ENCODE data around the gene GPLD1. TPM values are rescaled to one million over a fixed set of nuclear protein-coding genes. Genes with fewer than 3 reads are reported as not detected.
"Not testable (repeated sequence)": the region's sequence is repeated elsewhere in the genome, so short reads cannot be mapped to it uniquely, and the experiment has no call there.

Gene GPLD1
- total RNA-seq, 1 experiment from 2014 or later: 10.1 TPM

DNA sequence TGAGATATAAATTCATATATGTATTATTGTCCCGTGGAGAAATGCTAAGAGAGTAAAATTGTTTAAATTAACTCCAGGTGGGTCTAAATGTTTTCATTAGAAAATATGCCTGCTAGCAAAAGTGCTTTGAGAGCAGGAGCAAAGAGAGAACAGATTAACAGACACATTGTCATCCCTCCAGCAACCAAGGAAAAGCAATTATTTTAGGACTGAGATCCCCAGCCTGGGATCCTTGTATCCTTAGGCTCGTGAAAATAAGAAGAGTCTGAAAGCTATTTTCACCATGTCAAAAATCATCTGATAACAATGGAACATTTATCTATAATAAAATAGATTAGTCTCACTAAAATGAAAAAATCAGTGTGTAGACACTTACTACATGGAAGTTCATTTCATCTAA is 98.2 kb downstream of the GPLD1 start:
- H3K9me3 ChIP-seq: no peaks in the 10 kb centered on the region
- Mint-ChIP-seq H3K4me3 (ENCODE audit: unreplicated experiment) (no peak overlapping the region), H3K27ac (ENCODE audit: unreplicated experiment) (no peak overlapping the region), H3K27me3 (ENCODE audit: insufficient read depth, unreplicated experiment) (no peaks in the 10 kb centered on the region), H3K4me1 (ENCODE audit: low read depth, unreplicated experiment) (peaks cover 6% of the 10 kb centered on the region), H3K36me3 (ENCODE audit: insufficient read depth, unreplicated experiment) (no peaks in the 10 kb centered on the region), H3K9me3 (ENCODE audit: unreplicated experiment) (no peaks in the 10 kb centered on the region)
- no TSS peak for BruUV-seq (replicated peaks)
- H3K36me3 ChIP-seq (ENCODE audit: control insufficient read depth, insufficient read depth, low read length): no peaks in the 10 kb centered on the region
- ChIA-PET CTCF (no interaction called here), POLR2A (no interaction called here)
- intact Hi-C loops (cut with micrococcal nuclease; ENCODE audit: unreplicated experiment): loop anchor here (1.0 kb wide), 1 partner anchor 327 kb away; no protein-coding TSS in a partner anchor
- TF ChIP-seq, protein P1, sequence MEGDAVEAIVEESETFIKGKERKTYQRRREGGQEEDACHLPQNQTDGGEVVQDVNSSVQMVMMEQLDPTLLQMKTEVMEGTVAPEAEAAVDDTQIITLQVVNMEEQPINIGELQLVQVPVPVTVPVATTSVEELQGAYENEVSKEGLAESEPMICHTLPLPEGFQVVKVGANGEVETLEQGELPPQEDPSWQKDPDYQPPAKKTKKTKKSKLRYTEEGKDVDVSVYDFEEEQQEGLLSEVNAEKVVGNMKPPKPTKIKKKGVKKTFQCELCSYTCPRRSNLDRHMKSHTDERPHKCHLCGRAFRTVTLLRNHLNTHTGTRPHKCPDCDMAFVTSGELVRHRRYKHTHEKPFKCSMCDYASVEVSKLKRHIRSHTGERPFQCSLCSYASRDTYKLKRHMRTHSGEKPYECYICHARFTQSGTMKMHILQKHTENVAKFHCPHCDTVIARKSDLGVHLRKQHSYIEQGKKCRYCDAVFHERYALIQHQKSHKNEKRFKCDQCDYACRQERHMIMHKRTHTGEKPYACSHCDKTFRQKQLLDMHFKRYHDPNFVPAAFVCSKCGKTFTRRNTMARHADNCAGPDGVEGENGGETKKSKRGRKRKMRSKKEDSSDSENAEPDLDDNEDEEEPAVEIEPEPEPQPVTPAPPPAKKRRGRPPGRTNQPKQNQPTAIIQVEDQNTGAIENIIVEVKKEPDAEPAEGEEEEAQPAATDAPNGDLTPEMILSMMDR (IDR thresholded peaks at IDR 0.05; ENCODE audit: insufficient read depth in 1 of 2, low read depth in 1 of 2, low read length in 1 of 2, severe bottlenecking in 1 of 2, unreplicated experiment in 1 of 2): no peak
- H3K4me1 ChIP-seq: no peaks in the 10 kb centered on the region
- no peaks in the 10 kb centered on the region for H3K27me3 ChIP-seq (replicated peaks; ENCODE audit: control insufficient read depth, insufficient read depth, low read length)
- H3K4me3 ChIP-seq (ENCODE audit: low read depth, low read length): no peak overlapping the region
- DNase-seq: no peak

DNA sequence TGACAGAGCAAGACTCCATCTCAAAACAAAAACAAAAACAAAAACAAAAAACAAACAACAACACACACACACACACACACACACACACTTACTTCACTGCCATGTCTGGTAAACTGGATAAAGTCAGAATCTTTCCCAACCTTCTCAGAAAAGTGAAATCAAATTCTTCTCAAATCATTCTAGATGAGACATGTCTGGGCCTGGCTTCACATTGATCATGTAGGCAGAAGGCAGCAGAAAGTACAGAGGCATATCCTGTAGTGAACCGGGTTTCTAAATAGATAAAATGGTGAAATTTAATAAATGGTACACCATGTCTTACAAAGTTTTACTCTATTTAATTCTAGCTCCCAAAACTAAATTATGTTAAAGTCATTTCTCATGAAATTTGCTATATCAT is 101.6 kb downstream of the GPLD1 start:
- Histone ChIP-seq H3K27me3 (replicated peaks; ENCODE audit: control insufficient read depth, insufficient read depth, low read length) (no peaks in the 10 kb centered on the region), H3K9me3 (no peaks in the 10 kb centered on the region), H3K4me1 (peaks cover 16% of the 10 kb centered on the region), H3K4me3 (ENCODE audit: low read depth, low read length) (no peak overlapping the region), H3K36me3 (ENCODE audit: control insufficient read depth, insufficient read depth, low read length) (no peaks in the 10 kb centered on the region)
- H3K4me1 Mint-ChIP-seq (ENCODE audit: low read depth, unreplicated experiment): peaks cover 12% of the 10 kb centered on the region
- H3K27me3 Mint-ChIP-seq (ENCODE audit: insufficient read depth, unreplicated experiment): no peaks in the 10 kb centered on the region
- CTCF ChIA-PET: no interaction called here
- POLR2A ChIA-PET: no interaction called here
- TF ChIP-seq, protein P1 (IDR thresholded peaks at IDR 0.05; ENCODE audit: insufficient read depth in 1 of 2, low read depth in 1 of 2, low read length in 1 of 2, severe bottlenecking in 1 of 2, unreplicated experiment in 1 of 2): no peak
- H3K9me3 Mint-ChIP-seq (ENCODE audit: unreplicated experiment): no peaks in the 10 kb centered on the region
- DNase-seq: no peak
- no peak overlapping the region for H3K27ac Mint-ChIP-seq (ENCODE audit: unreplicated experiment)
- intact Hi-C loops (cut with micrococcal nuclease; ENCODE audit: unreplicated experiment): no loop called here
- H3K4me3 Mint-ChIP-seq (ENCODE audit: unreplicated experiment): no peak overlapping the region
- BruUV-seq (replicated peaks): no TSS peak
- H3K36me3 Mint-ChIP-seq (ENCODE audit: insufficient read depth, unreplicated experiment): no peaks in the 10 kb centered on the region

DNA sequence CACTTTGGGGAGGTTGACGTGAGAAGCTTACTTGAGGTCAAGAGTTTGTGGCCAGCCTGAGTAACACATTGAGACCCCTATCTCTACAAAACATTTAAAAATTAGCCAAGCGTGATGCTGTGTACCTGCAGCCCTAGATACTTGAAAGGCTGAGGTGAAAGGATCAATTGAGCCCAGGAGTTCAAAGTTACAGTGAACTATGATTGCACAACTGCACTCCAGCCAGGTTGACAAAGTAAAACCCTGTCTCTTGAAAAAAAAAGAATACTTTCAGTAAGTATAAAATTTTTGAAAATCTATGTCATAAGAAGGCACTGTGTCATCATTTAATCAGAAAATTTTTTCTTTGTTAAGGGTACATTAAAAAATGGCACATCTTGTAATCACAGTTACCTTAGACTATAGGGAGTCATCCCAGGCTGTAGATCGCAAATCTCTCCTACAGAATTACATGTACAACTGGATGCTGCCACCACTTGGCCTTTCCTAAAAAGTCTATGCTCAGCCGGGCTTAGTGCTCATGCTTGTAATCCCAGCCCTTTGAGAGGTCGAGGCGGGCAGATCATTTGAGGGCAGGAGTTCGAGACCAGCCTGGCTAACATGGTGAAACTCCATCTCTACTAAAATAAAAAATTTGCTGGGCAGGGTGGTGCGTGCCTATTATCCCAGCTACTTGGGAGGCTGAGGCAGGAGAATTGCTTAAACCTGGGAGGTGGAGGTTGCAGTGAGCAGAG is 103.7 kb downstream of the GPLD1 start:
- no TSS peak for BruUV-seq (replicated peaks)
- H3K4me1 Mint-ChIP-seq (ENCODE audit: low read depth, unreplicated experiment): peaks cover 28% of the 10 kb centered on the region
- Histone ChIP-seq H3K4me3 (ENCODE audit: low read depth, low read length) (no peak overlapping the region), H3K36me3 (ENCODE audit: control insufficient read depth, insufficient read depth, low read length) (no peaks in the 10 kb centered on the region), H3K9me3 (no peaks in the 10 kb centered on the region), H3K4me1 (peaks cover 21% of the 10 kb centered on the region), H3K27me3 (replicated peaks; ENCODE audit: control insufficient read depth, insufficient read depth, low read length) (no peaks in the 10 kb centered on the region)
- no peaks in the 10 kb centered on the region for H3K27me3 Mint-ChIP-seq (ENCODE audit: insufficient read depth, unreplicated experiment)
- peak in 1 of 2 experiments; percentile 29 for DNase-seq
- no peaks in the 10 kb centered on the region for H3K9me3 Mint-ChIP-seq (ENCODE audit: unreplicated experiment)
- ChIA-PET POLR2A (interaction anchor here (1.0 kb wide), 1 partner anchor 27 kb away, joined by 6 read pairs; the partner anchor contains the start of gene DCDC2), CTCF (interaction anchor here (1.1 kb wide), 1 partner anchor 105 kb away, joined by 8 read pairs; no protein-coding TSS in a partner anchor)
- no peaks in the 10 kb centered on the region for H3K36me3 Mint-ChIP-seq (ENCODE audit: insufficient read depth, unreplicated experiment)
- H3K27ac Mint-ChIP-seq (ENCODE audit: unreplicated experiment): no peak overlapping the region
- intact Hi-C loops (cut with micrococcal nuclease; ENCODE audit: unreplicated experiment): loop anchor here (1.0 to 2.0 kb wide), 3 partner anchors 27 to 321 kb away; partner anchors contain the start of gene DCDC2
- no peak overlapping the region for H3K4me3 Mint-ChIP-seq (ENCODE audit: unreplicated experiment)
- TF ChIP-seq, protein P1 (IDR thresholded peaks at IDR 0.05; ENCODE audit: insufficient read depth in 1 of 2, low read depth in 1 of 2, low read length in 1 of 2, severe bottlenecking in 1 of 2, unreplicated experiment in 1 of 2): no peak

DNA sequence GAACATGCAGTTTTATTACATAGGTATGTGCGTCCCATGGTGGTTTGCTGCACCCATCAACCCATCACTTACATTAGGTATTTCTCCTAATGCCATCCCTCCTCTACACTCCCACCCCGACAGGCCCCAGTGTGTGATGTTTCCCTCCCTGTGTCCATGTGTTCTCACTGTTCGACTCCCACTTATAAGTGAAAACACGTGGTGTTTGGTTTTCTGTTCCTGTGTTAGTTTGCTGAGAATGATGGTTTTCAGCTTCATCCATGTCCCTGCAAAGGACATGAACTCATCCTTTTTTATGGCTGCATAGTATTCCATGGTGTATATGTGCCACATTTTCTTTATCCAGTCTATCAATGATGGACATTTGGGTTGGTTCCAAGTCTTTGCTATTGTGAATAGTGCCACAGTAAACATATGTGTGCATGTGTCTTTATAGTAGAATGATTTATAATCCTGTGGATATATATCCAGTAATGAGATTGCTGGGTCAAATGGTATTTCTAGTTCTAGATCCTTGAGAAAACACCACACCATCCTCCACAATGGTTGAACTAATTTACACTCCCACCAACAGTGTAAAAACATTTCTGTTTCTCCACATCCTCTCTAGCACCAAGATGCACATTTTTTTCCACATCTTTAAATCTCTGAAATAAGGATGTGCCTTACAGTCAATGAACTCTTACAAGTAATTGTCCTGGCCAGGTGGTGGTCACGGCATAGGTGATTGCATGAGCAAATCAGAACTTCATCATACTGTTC is 104.8 kb downstream of the GPLD1 start:
- POLR2A ChIA-PET: interaction anchor here (1.0 kb wide), 1 partner anchor 26 kb away, joined by 6 read pairs; the partner anchor contains the start of gene DCDC2
- H3K36me3 Mint-ChIP-seq (ENCODE audit: insufficient read depth, unreplicated experiment): not testable (repeated sequence)

More for the DNA sequence above, 104.8 kb downstream of the GPLD1 start:
- H3K27me3 ChIP-seq (replicated peaks; ENCODE audit: control insufficient read depth, insufficient read depth, low read length); H3K9me3 Mint-ChIP-seq (ENCODE audit: unreplicated experiment); H3K36me3 ChIP-seq (ENCODE audit: control insufficient read depth, insufficient read depth, low read length); H3K27me3 Mint-ChIP-seq (ENCODE audit: insufficient read depth, unreplicated experiment); H3K9me3 ChIP-seq; H3K4me3 Mint-ChIP-seq (ENCODE audit: unreplicated experiment); H3K4me3 ChIP-seq (ENCODE audit: low read depth, low read length); BruUV-seq (replicated peaks); H3K27ac Mint-ChIP-seq (ENCODE audit: unreplicated experiment); DNase-seq; CTCF ChIA-PET: not testable (repeated sequence)
- H3K4me1 ChIP-seq: peaks cover 21% of the 10 kb centered on the region
- H3K4me1 Mint-ChIP-seq (ENCODE audit: low read depth, unreplicated experiment): peaks cover 28% of the 10 kb centered on the region
- intact Hi-C loops (cut with micrococcal nuclease; ENCODE audit: unreplicated experiment): loop anchor here (1.0 to 2.0 kb wide), 3 partner anchors 26 to 320 kb away; partner anchors contain the start of gene DCDC2
